Ovary (tissue), 9 donors: Measurements from ENCODE around the gene CCDC148. TPM values are rescaled to one million over a fixed set of nuclear protein-coding genes. Genes with fewer than 3 reads are reported as not detected.

ENCODE experiments used
- DNase-seq, 5 donors: peaks; one replicate each; pipeline ENCODE4 v3.0.0-alpha.2; 2019 to 2020
- H3K27ac ChIP-seq, 2 donors: fragments of 200-600 bp; one replicate each; pipeline versions ENCODE4 v1.5.1 to v1.8.0; 2019 to 2022
- H3K27me3 ChIP-seq: fragments of 200-600 bp; one replicate; pipeline ENCODE4 v1.8.0; 2022
- H3K36me3 ChIP-seq: fragments of 200-600 bp; sonication (generic); one replicate; pipeline ENCODE4 v1.5.1; 2019
- H3K4me1 ChIP-seq: one replicate; pipeline ENCODE4 v1.8.1; 2013; ENCODE audit warnings: mild to moderate bottlenecking, moderate library complexity; ENCODE audit not compliant: insufficient read depth
- H3K4me3 ChIP-seq: fragments of 200-600 bp; sonication (generic); one replicate; pipeline ENCODE4 v1.5.1; 2017
- H3K9me3 ChIP-seq, 2 donors: fragments of 200-600 bp in 1 of 2; sonication (generic) in 1 of 2; one replicate each; pipeline versions ENCODE4 v1.5.1 to v1.8.1; 2013 to 2019; ENCODE audit warnings: mild to moderate bottlenecking in 1 of 2, moderate library complexity in 1 of 2
- EP300 ChIP-seq: sonication (generic); formaldehyde crosslinking; IDR thresholded peaks from one replicate; pipeline ENCODE4 v1.6.1; 2017; ENCODE audit warnings: antibody characterized with exemption
- POLR2A ChIP-seq: fragments of 450-650 bp; IDR thresholded peaks from one replicate; pipeline ENCODE4 v1.6.1; 2017; ENCODE audit warnings: antibody characterized with exemption, mild to moderate bottlenecking, moderate library complexity
- whole genome bisulfite sequencing, 3 donors: extraction: QIAGEN DNeasy Blood & Tissue Kit in 1 of 3; methylation state at CpG; one replicate each; pipeline versions ENCODE4 v1.1.5 to v1.1.7; 2013 to 2017; 5-methylcytosine and 5-hydroxymethylcytosine counted together
- intact Hi-C, 4 donors: fragments of 100-400 bp; cut with DNase I; formaldehyde crosslinking; loops; one replicate each; pipeline versions ENCODE4 v1.11.0 to v1.15.1; 2022 to 2023
- polyA plus RNA-seq, 2 donors: library from polyadenylated mRNA; stranded (reverse); fragments of 200-250 nt in 1 of 2; fragments of 350-450 nt in 1 of 2; fragmentation: Illumina TruSeq in 1 of 2; extraction: RNeasy Lipid Tissue Mini Kit (QIAGEN cat#74804) in 1 of 2; gene quantifications; one replicate each; pipeline ENCODE4 v1.2.3, GENCODE V29; 2013 to 2014
- total RNA-seq, 7 donors: library from RNA; depleted of rRNA in 2 of 7; stranded (reverse); fragments of >200 nt in 2 of 7; fragmentation: NEBNext Ultra II Directional in 3 of 7; extraction: Animal tissue kit (Norgen Biotek cat#: 25700) in 3 of 7; gene quantifications; one replicate each; pipeline versions ENCODE4 v1.1.0 to v1.2.4, GENCODE V29; 2016 to 2023
- TF ChIP-seq, protein P1 (sequence below), 3 donors: fragments of 450-650 bp in 2 of 3; fragments of 200-600 bp in 1 of 3; IDR thresholded peaks; one replicate each; pipeline versions ENCODE4 v1.5.1 to v1.8.0; 2016 to 2022; ENCODE audit warnings: antibody characterized with exemption in 3 of 3, mild to moderate bottlenecking in 1 of 3
- donor health status: DM: no; HTN: no; CAD: no; lungs with moderate emphysema.
- donor health status: DM: no; HTN: no; CAD: no.
- donor health status: Bipolar disorder and iron deficiency.
- donor health status: DM: yes; HTN: yes; CAD: no.
- donor health status: DM: no; HTN: no; CAD: no.
- donor health status: DM: yes; HTN: yes; CAD: no.

The CCDC148 gene
- total and polyA plus RNA-seq, 9 donors: 0.80 to 6.6 (median 3.5) TPM

DNA sequence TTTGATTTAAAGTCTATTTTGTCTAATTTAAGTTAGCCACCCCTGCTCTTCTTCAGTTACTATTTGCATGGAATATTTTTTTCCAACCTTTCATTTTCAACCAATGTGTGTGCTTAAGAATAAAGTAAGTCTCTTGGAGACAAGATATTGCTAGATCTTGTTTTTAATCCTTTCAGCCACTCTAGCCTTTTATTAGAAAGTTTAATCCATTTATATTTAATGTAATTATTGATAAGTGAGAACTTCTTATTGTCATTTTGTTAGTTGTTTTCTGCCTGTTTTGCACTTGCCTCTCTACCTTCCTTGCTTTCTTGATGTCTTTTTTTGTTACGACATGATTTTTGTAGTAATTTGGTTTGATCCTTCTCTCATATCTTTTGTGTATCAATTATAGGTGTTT, 46.4 kb downstream of the CCDC148 start:
- H3K9me3 ChIP-seq: no peaks in the 10 kb centered on the region
- no peak overlapping the region for H3K27ac ChIP-seq
- no peaks in the 10 kb centered on the region for H3K36me3 ChIP-seq
- H3K4me1 ChIP-seq: peaks cover 1% of the 10 kb centered on the region
- no peak for DNase-seq
- TF ChIP-seq, protein P1, sequence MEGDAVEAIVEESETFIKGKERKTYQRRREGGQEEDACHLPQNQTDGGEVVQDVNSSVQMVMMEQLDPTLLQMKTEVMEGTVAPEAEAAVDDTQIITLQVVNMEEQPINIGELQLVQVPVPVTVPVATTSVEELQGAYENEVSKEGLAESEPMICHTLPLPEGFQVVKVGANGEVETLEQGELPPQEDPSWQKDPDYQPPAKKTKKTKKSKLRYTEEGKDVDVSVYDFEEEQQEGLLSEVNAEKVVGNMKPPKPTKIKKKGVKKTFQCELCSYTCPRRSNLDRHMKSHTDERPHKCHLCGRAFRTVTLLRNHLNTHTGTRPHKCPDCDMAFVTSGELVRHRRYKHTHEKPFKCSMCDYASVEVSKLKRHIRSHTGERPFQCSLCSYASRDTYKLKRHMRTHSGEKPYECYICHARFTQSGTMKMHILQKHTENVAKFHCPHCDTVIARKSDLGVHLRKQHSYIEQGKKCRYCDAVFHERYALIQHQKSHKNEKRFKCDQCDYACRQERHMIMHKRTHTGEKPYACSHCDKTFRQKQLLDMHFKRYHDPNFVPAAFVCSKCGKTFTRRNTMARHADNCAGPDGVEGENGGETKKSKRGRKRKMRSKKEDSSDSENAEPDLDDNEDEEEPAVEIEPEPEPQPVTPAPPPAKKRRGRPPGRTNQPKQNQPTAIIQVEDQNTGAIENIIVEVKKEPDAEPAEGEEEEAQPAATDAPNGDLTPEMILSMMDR (IDR thresholded peaks at IDR 0.05): no peak
- TF ChIP-seq EP300 (no peak), POLR2A (no peak)
- 100% methylated on average over 1 of the region's 1 CpG for WGBS, 3 donors
- no peak overlapping the region for H3K4me3 ChIP-seq
- intact Hi-C loops: no loop called here
- H3K27me3 ChIP-seq: no peaks in the 10 kb centered on the region

DNA sequence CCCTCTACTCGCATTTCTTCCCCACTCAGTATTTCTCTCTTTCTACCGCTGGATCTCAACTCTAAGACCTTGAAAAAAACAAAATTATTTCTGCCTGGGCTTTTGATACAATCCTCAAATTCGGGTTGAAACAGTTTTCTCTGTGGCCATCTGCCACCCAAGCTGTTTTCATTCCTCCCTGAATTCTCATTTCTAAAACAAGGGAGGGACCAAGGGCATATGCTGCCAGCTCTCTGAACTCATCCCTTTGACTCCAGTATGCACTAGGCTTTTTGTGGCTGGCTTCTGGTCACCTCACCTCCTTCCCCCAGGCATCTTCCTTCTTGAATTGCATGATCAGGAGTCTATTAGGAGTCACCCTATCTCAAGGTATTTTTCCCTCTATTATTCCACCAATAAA, 49.5 kb downstream of the CCDC148 start:
- no peak overlapping the region for H3K4me3 ChIP-seq
- no peak overlapping the region for H3K27ac ChIP-seq
- TF ChIP-seq EP300: no peak
- H3K9me3 ChIP-seq: no peaks in the 10 kb centered on the region
- WGBS, 3 donors: 23 to 59% (median 26%) methylated on average over 3 of the region's 3 CpGs
- peaks cover 1% of the 10 kb centered on the region for H3K4me1 ChIP-seq
- intact Hi-C loops: no loop called here
- no peak for DNase-seq
- no peaks in the 10 kb centered on the region for H3K36me3 ChIP-seq
- no peaks in the 10 kb centered on the region for H3K27me3 ChIP-seq

DNA sequence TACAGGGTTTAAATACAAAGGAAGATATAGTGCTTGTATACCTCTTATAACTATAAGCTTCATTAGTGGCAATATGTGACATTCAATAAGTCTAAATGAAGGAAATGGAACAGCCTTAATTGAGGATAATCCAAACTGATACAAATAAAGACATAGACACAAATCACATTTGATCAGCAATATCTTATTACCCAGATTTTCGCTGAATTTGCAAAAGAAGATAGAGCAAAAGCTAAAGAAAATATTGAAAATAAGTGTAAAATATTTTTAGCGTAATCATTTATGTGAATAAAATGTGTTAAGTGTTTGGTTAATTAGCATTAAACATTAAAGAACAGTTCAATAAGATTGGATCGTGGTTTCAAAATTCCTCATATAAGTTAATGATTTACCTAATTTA, 51.2 kb downstream of the CCDC148 start:
- Histone ChIP-seq H3K36me3 (no peaks in the 10 kb centered on the region), H3K4me3 (no peak overlapping the region), H3K27ac (no peak overlapping the region), H3K27me3 (no peaks in the 10 kb centered on the region), H3K4me1 (peaks cover 1% of the 10 kb centered on the region), H3K9me3 (no peaks in the 10 kb centered on the region)
- intact Hi-C loops: no loop called here
- TF ChIP-seq POLR2A (no peak), EP300 (no peak)
- TF ChIP-seq, protein P1 (IDR thresholded peaks at IDR 0.05): no peak
- no peak for DNase-seq
- 97 to 98% (median 97%) methylated on average over 3 of the region's 3 CpGs for WGBS, 3 donors

DNA sequence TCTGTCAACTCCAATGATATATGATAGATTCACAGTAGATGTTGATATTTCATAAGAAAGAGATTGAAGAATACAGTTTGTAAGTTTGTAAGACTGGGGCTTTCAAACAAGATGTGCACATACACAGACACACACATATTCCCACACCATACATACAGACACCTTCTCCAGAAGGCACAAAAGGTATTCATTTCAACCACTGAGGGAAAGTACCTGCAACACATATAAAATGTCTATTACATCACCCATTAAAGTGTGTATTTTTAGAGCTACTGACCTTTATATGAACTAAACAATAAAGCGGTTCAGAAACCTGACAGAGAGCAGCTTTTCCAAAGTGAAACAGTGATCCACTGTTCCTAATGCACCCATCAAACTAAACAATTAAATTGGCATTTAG, 53.3 kb downstream of the CCDC148 start:
- no peak overlapping the region for H3K27ac ChIP-seq
- intact Hi-C loops: no loop called here
- H3K36me3 ChIP-seq: no peaks in the 10 kb centered on the region
- H3K9me3 ChIP-seq: no peaks in the 10 kb centered on the region
- no peaks in the 10 kb centered on the region for H3K27me3 ChIP-seq
- H3K4me3 ChIP-seq: no peak overlapping the region
- H3K4me1 ChIP-seq: peaks cover 1% of the 10 kb centered on the region
- TF ChIP-seq EP300: no peak
- TF ChIP-seq, protein P1 (IDR thresholded peaks at IDR 0.05): no peak
- DNase-seq: no peak
- 39 to 52% (median 40%) methylated on average over 1 of the region's 1 CpG for WGBS, 3 donors

DNA sequence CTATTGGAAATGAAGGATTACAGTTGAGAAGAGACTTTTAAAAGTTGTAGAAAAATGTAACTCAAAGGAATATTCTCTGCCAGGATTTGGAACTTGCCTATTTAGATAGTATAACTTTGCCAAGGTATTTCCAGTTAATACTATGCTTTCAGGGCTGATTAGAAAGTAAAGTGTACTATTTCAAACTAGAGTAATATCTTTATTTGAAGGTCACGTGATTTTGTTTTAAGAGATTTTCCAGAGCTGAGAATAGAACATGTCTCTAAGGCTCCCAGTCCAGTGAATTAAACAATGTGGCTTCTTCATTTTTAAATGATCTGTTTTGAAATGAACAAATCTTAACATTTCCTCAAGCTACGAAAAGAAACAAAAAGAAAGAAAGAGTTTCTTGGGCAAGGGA, 53.9 kb downstream of the CCDC148 start:
- no peaks in the 10 kb centered on the region for H3K36me3 ChIP-seq
- WGBS, 3 donors: 2 to 21% (median 4%) methylated on average over 2 of the region's 2 CpGs
- no peak for DNase-seq
- H3K4me3 ChIP-seq: no peak overlapping the region
- peaks cover 1% of the 10 kb centered on the region for H3K4me1 ChIP-seq
- H3K27ac ChIP-seq: no peak overlapping the region
- no peaks in the 10 kb centered on the region for H3K9me3 ChIP-seq
- no peak for TF ChIP-seq POLR2A
- intact Hi-C loops: no loop called here
- no peaks in the 10 kb centered on the region for H3K27me3 ChIP-seq

DNA sequence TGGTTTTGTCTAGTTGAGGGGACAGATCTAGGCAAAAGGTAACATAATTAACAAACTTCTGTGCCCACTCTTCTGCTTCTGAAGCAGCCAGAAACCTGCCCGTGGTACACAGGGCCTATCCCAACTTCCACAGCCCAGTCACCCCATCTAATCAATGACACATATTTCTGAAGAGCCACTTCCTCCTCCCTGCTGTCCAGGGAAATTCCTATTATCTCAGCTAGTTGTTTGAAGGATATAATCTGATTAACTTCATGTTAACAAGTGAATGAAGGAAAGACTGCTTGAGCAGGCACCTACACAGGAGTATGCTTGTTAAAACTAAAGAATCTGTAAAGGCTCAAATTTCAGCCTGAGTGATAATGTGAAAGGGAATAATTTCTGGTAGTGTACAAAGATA, 61.4 kb downstream of the CCDC148 start:
- no peak for DNase-seq
- WGBS, 3 donors: 41 to 67% (median 42%) methylated on average over 1 of the region's 1 CpG
- TF ChIP-seq, protein P1 (IDR thresholded peaks at IDR 0.05): no peak
- TF ChIP-seq POLR2A: no peak
- TF ChIP-seq EP300: no peak
- H3K27me3 ChIP-seq: no peaks in the 10 kb centered on the region
- H3K36me3 ChIP-seq: no peaks in the 10 kb centered on the region
- no peak overlapping the region for H3K27ac ChIP-seq
- H3K4me1 ChIP-seq: no peaks in the 10 kb centered on the region
- H3K9me3 ChIP-seq: no peaks in the 10 kb centered on the region
- no peak overlapping the region for H3K4me3 ChIP-seq
- intact Hi-C loops: no loop called here
